Loucy (cell line): Measurements from ENCODE around the gene PTPA.

Experiments used
- H2AFZ ChIP-seq: fragments of 200-600 bp; sonication (generic); 2 replicates; pipeline ENCODE4 v1.6.0; 2016; ENCODE audit warnings: antibody characterized with exemption, mild to moderate bottlenecking, low read length, moderate library complexity
- H3F3A ChIP-seq: fragments of 200-600 bp; 2 replicates; pipeline ENCODE4 v1.6.0; 2016; ENCODE audit warnings: antibody characterized with exemption, low read depth, mild to moderate bottlenecking
- H3K27me3 ChIP-seq: fragments of 200-600 bp; sonication (generic); 2 replicates; pipeline ENCODE4 v1.6.1; 2014; ENCODE audit warnings: low read length, mild to moderate bottlenecking; ENCODE audit not compliant: insufficient read depth, poor library complexity, severe bottlenecking
- H3K36me3 ChIP-seq: fragments of 200-600 bp; sonication (generic); 2 replicates; pipeline ENCODE4 v1.6.1; 2016; ENCODE audit warnings: low read length; ENCODE audit not compliant: insufficient read depth
- H3K4me1 ChIP-seq: fragments of 200-600 bp; sonication (generic); 2 replicates; pipeline ENCODE4 v1.5.1; 2014; ENCODE audit warnings: low read length, mild to moderate bottlenecking; ENCODE audit not compliant: insufficient read depth, poor library complexity, severe bottlenecking
- H3K4me2 ChIP-seq: fragments of 200-600 bp; sonication (generic); 2 replicates; pipeline ENCODE4 v1.6.0; 2014; ENCODE audit warnings: antibody characterized with exemption, low read length, low read depth, mild to moderate bottlenecking; ENCODE audit not compliant: poor library complexity, severe bottlenecking
- H3K4me3 ChIP-seq: fragments of 200-600 bp; sonication (generic); 2 replicates; pipeline ENCODE4 v1.5.1; 2014; ENCODE audit warnings: low read length, mild to moderate bottlenecking, mixed read lengths; ENCODE audit not compliant: poor library complexity, severe bottlenecking
- H3K79me2 ChIP-seq: fragments of 200-600 bp; sonication (generic); 2 replicates; pipeline ENCODE4 v1.6.1; 2014; ENCODE audit warnings: low read length; ENCODE audit not compliant: insufficient read depth
- H3K9ac ChIP-seq: fragments of 200-600 bp; sonication (generic); 2 replicates; pipeline ENCODE4 v1.6.0; 2014; ENCODE audit warnings: mild to moderate bottlenecking, low read depth, low read length, moderate library complexity; ENCODE audit not compliant: poor library complexity, severe bottlenecking
- H3K9me2 ChIP-seq: fragments of 200-600 bp; sonication (generic); replicated peaks from 2 replicates; pipeline ENCODE4 v1.6.1; 2016; ENCODE audit warnings: low read depth, low read length, mixed read lengths
- H3K9me3 ChIP-seq: fragments of 200-600 bp; sonication (generic); 2 replicates; pipeline ENCODE4 v1.6.1; 2014; ENCODE audit warnings: mild to moderate bottlenecking, antibody characterized with exemption, low read length, low read depth; ENCODE audit not compliant: insufficient read depth
- H4K20me1 ChIP-seq: fragments of 200-600 bp; sonication (generic); 2 replicates; pipeline ENCODE4 v1.6.0; 2014; ENCODE audit warnings: antibody characterized with exemption, low read length, mild to moderate bottlenecking; ENCODE audit not compliant: insufficient read depth, poor library complexity, severe bottlenecking
- EZH2phosphoT487 ChIP-seq: fragments of 200-600 bp; IDR thresholded peaks from 2 replicates; pipeline ENCODE4 v1.6.1; 2018; ENCODE audit warnings: antibody characterized with exemption, mild to moderate bottlenecking, moderate library complexity, borderline replicate concordance
- TF ChIP-seq, protein P1 (sequence below): fragments of 200-600 bp; sonication (generic); conservative IDR thresholded peaks from 2 replicates; pipeline ENCODE4 v1.5.1; 2014; ENCODE audit warnings: mild to moderate bottlenecking, antibody characterized with exemption, low read length

PTPA gene

GRCh38 chr9:129107651-129108050, 3.6 kb upstream of the PTPA start:
- Histone ChIP-seq H3K36me3 (no peaks in the 10 kb centered on the region), H3K4me3 (no peak overlapping the region), H3K4me2 (no peak overlapping the region), H3K9me2 (no peaks in the 10 kb centered on the region), H4K20me1 (no peaks in the 10 kb centered on the region), H3F3A (no peaks in the 10 kb centered on the region), H3K4me1 (no peaks in the 10 kb centered on the region), H3K27me3 (no peaks in the 10 kb centered on the region), H3K79me2 (peaks cover 13% of the 10 kb centered on the region), H3K9me3 (no peaks in the 10 kb centered on the region), H2AFZ (no peak overlapping the region), H3K9ac (no peak overlapping the region)
- TF ChIP-seq EZH2phosphoT487: no peak
- TF ChIP-seq, protein P1, sequence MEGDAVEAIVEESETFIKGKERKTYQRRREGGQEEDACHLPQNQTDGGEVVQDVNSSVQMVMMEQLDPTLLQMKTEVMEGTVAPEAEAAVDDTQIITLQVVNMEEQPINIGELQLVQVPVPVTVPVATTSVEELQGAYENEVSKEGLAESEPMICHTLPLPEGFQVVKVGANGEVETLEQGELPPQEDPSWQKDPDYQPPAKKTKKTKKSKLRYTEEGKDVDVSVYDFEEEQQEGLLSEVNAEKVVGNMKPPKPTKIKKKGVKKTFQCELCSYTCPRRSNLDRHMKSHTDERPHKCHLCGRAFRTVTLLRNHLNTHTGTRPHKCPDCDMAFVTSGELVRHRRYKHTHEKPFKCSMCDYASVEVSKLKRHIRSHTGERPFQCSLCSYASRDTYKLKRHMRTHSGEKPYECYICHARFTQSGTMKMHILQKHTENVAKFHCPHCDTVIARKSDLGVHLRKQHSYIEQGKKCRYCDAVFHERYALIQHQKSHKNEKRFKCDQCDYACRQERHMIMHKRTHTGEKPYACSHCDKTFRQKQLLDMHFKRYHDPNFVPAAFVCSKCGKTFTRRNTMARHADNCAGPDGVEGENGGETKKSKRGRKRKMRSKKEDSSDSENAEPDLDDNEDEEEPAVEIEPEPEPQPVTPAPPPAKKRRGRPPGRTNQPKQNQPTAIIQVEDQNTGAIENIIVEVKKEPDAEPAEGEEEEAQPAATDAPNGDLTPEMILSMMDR: no peak

DNA sequence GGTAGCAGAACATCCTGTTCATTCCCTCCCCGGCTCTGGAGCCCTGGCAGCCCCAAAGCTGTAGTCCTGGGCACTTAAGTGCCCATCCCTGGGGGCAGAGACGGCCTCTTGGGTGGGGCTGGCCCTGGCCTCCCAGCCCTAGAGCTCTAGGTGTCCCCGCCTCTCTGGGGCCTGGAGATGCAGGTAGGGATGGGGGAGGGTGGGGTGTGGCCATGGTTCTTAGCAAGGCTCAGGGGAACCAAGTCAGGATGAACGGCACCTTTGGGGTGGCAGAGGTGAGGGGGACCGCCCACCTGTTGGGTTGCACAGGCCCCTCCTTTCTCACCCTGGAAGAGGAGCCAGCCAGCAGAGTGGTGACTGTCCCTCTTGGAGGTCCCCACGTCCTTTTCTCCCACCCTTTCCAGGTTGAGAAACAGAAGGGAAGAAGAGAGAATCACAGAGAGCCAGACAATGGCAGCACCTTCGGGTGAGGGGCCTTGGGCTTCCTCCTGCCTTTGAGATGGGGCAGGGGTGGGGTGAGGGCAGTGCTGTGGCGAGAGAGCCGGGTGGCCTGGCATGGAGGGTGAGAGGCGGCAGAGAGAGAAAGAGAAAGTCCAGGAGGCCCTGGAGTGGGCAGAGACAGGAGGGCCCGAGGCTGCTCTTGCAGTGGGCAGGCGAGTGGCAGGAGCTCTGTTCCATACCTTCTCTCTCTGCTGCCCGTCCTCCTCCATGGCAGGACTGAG, 3.0 kb upstream of the PTPA start:
- Histone ChIP-seq H3K4me1 (no peaks in the 10 kb centered on the region), H3K4me3 (no peak overlapping the region), H3F3A (no peaks in the 10 kb centered on the region), H3K79me2 (peaks cover 19% of the 10 kb centered on the region), H3K4me2 (no peak overlapping the region), H3K9ac (no peak overlapping the region), H3K9me2 (no peaks in the 10 kb centered on the region), H3K27me3 (no peaks in the 10 kb centered on the region), H3K9me3 (no peaks in the 10 kb centered on the region), H4K20me1 (no peaks in the 10 kb centered on the region), H3K36me3 (no peaks in the 10 kb centered on the region), H2AFZ (no peak overlapping the region)
- TF ChIP-seq, protein P1: no peak
- TF ChIP-seq EZH2phosphoT487: no peak

GRCh38 chr9:129108805-129109536, 2.2 kb upstream of the PTPA start:
- H3K9me2 ChIP-seq: no peaks in the 10 kb centered on the region
- no peak overlapping the region for H3K4me3 ChIP-seq
- H3K4me1 ChIP-seq: peaks cover 4% of the 10 kb centered on the region
- no peaks in the 10 kb centered on the region for H3K27me3 ChIP-seq
- H4K20me1 ChIP-seq: no peaks in the 10 kb centered on the region
- H2AFZ ChIP-seq: no peak overlapping the region
- TF ChIP-seq, protein P1: no peak
- no peak for TF ChIP-seq EZH2phosphoT487
- no peaks in the 10 kb centered on the region for H3K9me3 ChIP-seq
- H3F3A ChIP-seq: no peaks in the 10 kb centered on the region
- H3K79me2 ChIP-seq: peaks cover 26% of the 10 kb centered on the region
- no peak overlapping the region for H3K9ac ChIP-seq
- H3K4me2 ChIP-seq: no peak overlapping the region
- H3K36me3 ChIP-seq: no peaks in the 10 kb centered on the region
